ENCODE results near the gene KIF19.

Gene KIF19

GRCh38 chr17:74385201-74385600 lies 59.2 kb downstream of the KIF19 start:
- Histone ChIP-seq H3K27ac (replicated peaks) (no peak overlapping the region), H3K27me3 (ENCODE audit: insufficient read depth, poor library complexity, severe bottlenecking) (no peaks in the 10 kb centered on the region), H3K4me3 (replicated peaks; ENCODE audit: insufficient read depth, low read length) (no peak overlapping the region)
- TF ChIP-seq GABPA (IDR thresholded peaks at IDR 0.05; ENCODE audit: low read depth), result no peak
- TF ChIP-seq REST (IDR thresholded peaks at IDR 0.05; ENCODE audit: insufficient replicate concordance, low read depth), result no peak
- no peak for TF ChIP-seq POLR2AphosphoS5 (IDR thresholded peaks at IDR 0.05; ENCODE audit: low read depth)
- TF ChIP-seq CTCF (IDR thresholded peaks at IDR 0.05; ENCODE audit: insufficient read depth, low read length), result no peak
- DNase-seq (ENCODE audit: low read depth in 1 of 2, low spot score in 1 of 2), result no peak

GRCh38 chr17:74386386-74386785 lies 60.4 kb downstream of the KIF19 start:
- DNase-seq (ENCODE audit: low read depth in 1 of 2, low spot score in 1 of 2), result no peak
- TF ChIP-seq REST (IDR thresholded peaks at IDR 0.05; ENCODE audit: insufficient replicate concordance, low read depth), result no peak
- TF ChIP-seq GABPA (IDR thresholded peaks at IDR 0.05; ENCODE audit: low read depth), result no peak
- TF ChIP-seq POLR2AphosphoS5 (IDR thresholded peaks at IDR 0.05; ENCODE audit: low read depth), result no peak

GRCh38 chr17:74387365-74388218 lies 61.6 kb downstream of the KIF19 start:
- no peak for TF ChIP-seq REST (IDR thresholded peaks at IDR 0.05; ENCODE audit: insufficient replicate concordance, low read depth)
- TF ChIP-seq SPI1 (IDR thresholded peaks at IDR 0.05; ENCODE audit: borderline replicate concordance, low read depth), result no peak
- TF ChIP-seq CTCF (IDR thresholded peaks at IDR 0.05; ENCODE audit: insufficient read depth, low read length), result no peak
- no peak for TF ChIP-seq POLR2AphosphoS5 (IDR thresholded peaks at IDR 0.05; ENCODE audit: low read depth)
- no peak for TF ChIP-seq GABPA (IDR thresholded peaks at IDR 0.05; ENCODE audit: low read depth)
- no peak overlapping the region for H3K27ac ChIP-seq (replicated peaks)
- no peaks in the 10 kb centered on the region for H3K27me3 ChIP-seq (ENCODE audit: insufficient read depth, poor library complexity, severe bottlenecking)
- H3K4me3 ChIP-seq (replicated peaks; ENCODE audit: insufficient read depth, low read length), result no peak overlapping the region
- DNase-seq (ENCODE audit: low read depth in 1 of 2, low spot score in 1 of 2), result no peak

More at GRCh38 chr17:74386386-74386785, 60.4 kb downstream of the KIF19 start:
- no peaks in the 10 kb centered on the region for H3K27me3 ChIP-seq (ENCODE audit: insufficient read depth, poor library complexity, severe bottlenecking)
- H3K27ac ChIP-seq (replicated peaks), result no peak overlapping the region
- no peak overlapping the region for H3K4me3 ChIP-seq (replicated peaks; ENCODE audit: insufficient read depth, low read length)
